ENCODE measurements around the gene ADGRG3.

Gene ADGRG3

DNA sequence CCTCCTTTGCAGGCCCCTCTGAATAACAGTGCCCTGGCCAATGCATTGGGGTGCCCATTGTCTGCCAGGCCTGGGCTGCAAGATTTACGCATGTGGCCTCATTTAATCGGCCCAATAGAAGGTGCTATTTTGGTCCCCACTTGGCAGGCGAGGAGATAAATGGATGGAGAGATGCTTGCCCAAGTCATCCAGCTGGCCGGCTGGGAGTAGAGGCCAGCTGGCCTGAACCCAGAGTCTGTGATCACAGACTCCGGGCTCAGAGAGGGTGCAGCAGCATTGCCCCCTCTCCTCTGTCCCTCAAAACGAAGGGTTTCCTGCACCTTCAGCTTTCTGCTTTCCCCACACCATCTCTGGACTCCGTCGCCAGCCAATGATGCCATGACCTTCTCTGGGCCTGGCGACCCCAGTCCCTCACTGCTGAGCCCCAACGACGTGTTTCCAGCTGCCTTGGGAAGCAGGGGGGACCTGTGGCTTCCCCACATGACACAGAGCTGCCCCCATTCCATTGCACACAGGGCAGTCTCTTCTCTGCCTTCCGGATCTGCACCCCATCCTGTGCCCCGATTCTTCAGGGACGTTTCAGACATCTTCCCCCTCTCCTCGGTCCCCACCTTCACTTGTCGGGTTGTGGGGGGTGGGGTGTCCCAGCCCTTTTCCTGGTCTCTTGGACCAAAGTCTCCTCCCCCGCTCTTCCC, 43.2 kb upstream of the ADGRG3 start:
- Histone ChIP-seq H3K36me3 (ENCODE audit: low read depth) (peaks cover 29% of the 10 kb centered on the region), H3K27me3 (ENCODE audit: insufficient read depth, poor library complexity, severe bottlenecking) (no peaks in the 10 kb centered on the region), H3K4me3 (ENCODE audit: severe bottlenecking) (no peak overlapping the region), H3K9me3 (ENCODE audit: severe bottlenecking) (no peaks in the 10 kb centered on the region), H3K4me1 (ENCODE audit: insufficient read depth, poor library complexity, severe bottlenecking) (peaks cover 55% of the 10 kb centered on the region), H3K27ac (ENCODE audit: poor library complexity, severe bottlenecking) (peak overlapping the region; percentile 89)
- DNase-seq (ENCODE audit: low spot score) (no peak), ATAC-seq (ENCODE audit: low read depth) (no peak)
- TF ChIP-seq, protein P1, sequence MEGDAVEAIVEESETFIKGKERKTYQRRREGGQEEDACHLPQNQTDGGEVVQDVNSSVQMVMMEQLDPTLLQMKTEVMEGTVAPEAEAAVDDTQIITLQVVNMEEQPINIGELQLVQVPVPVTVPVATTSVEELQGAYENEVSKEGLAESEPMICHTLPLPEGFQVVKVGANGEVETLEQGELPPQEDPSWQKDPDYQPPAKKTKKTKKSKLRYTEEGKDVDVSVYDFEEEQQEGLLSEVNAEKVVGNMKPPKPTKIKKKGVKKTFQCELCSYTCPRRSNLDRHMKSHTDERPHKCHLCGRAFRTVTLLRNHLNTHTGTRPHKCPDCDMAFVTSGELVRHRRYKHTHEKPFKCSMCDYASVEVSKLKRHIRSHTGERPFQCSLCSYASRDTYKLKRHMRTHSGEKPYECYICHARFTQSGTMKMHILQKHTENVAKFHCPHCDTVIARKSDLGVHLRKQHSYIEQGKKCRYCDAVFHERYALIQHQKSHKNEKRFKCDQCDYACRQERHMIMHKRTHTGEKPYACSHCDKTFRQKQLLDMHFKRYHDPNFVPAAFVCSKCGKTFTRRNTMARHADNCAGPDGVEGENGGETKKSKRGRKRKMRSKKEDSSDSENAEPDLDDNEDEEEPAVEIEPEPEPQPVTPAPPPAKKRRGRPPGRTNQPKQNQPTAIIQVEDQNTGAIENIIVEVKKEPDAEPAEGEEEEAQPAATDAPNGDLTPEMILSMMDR (IDR thresholded peaks at IDR 0.05; ENCODE audit: poor library complexity, severe bottlenecking) = no peak

DNA sequence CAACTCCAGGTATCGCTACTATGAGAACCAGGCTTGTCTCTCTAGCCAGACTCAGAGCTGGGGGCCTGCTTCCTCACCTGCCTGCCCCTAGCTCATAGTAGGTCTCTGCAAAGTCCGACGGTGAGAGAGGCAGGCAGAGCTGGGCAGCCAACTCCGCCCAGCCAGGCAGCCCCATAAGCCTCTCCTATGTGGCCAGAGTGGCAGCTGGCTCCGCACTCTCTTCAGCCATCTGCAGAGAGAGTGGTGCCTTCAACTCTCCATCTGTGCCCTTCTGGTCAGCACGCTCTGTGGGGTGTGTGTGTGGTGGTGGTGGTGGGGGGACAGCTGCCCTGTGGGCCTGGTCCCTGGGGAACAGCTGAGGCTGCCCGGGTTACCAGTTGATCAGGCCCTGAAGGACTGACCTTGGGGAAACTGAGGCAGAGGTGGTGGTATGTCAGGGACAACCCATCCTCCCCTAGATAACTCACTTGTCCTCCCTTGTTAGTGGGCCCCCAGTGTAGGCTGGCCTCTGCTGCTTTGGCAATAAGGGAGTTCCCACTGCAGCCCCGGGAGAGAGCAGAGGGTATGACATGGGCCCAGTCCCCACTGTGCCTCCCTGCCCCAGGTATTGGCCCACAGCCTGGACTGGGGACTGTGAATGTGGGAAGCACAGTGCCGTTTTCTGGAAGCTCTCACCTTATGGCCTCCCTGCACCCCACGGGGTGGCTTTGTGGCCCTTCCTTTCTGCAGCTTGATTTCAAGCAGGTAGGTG, 41.5 kb upstream of the ADGRG3 start:
- TF ChIP-seq, protein P1 (IDR thresholded peaks at IDR 0.05; ENCODE audit: poor library complexity, severe bottlenecking) = no peak
- DNase-seq (ENCODE audit: low spot score) = no peak
- Histone ChIP-seq H3K36me3 (ENCODE audit: low read depth) (peaks cover 30% of the 10 kb centered on the region), H3K4me3 (ENCODE audit: severe bottlenecking) (no peak overlapping the region), H3K27ac (ENCODE audit: poor library complexity, severe bottlenecking) (peak overlapping the region; percentile 89), H3K9me3 (ENCODE audit: severe bottlenecking) (no peaks in the 10 kb centered on the region), H3K4me1 (ENCODE audit: insufficient read depth, poor library complexity, severe bottlenecking) (peaks cover 50% of the 10 kb centered on the region), H3K27me3 (ENCODE audit: insufficient read depth, poor library complexity, severe bottlenecking) (no peaks in the 10 kb centered on the region)
- ATAC-seq (ENCODE audit: low read depth) = no peak

DNA sequence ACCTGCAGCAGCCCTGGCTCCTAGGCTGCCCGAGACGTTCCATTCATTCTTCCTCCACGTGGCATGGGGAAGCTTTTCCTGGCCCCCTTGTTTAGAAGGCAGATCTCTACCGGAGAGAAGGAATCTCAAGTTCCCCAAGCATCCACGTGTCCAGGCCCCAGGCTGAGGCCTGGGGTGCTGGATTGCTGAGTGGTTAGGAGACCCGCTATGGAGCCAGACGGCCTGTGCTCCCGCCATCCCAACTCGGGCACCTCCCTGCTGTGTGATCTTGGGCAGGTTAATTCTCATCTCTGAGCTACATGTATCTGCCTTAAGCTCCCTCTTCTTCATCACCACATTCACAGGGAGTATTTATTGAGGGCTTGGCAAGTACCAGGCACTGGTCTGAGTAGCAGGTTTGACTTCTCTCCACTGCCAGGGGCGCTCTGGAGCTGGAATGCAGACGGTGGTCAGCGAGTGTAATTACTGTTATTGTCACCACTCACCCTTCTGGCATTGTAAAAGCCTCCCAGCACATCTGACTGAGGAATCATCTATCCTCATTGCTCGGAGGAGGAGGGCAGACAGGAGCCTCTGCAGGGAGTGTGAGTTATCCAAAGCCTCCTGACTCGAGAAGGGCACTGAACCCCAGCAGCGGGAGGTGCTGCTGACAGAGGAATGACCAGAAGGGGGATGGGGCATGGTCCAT, 40.8 kb upstream of the ADGRG3 start:
- TF ChIP-seq, protein P1 (IDR thresholded peaks at IDR 0.05; ENCODE audit: poor library complexity, severe bottlenecking) = peak; percentile 42
- DNase-seq (ENCODE audit: low spot score) (peak; percentile 62), ATAC-seq (ENCODE audit: low read depth) (peak; percentile 26)
- peaks cover 42% of the 10 kb centered on the region for H3K4me1 ChIP-seq (ENCODE audit: insufficient read depth, poor library complexity, severe bottlenecking)
- H3K9me3 ChIP-seq (ENCODE audit: severe bottlenecking) = no peaks in the 10 kb centered on the region
- H3K27me3 ChIP-seq (ENCODE audit: insufficient read depth, poor library complexity, severe bottlenecking) = no peaks in the 10 kb centered on the region
- peaks cover 30% of the 10 kb centered on the region for H3K36me3 ChIP-seq (ENCODE audit: low read depth)
- H3K27ac ChIP-seq (ENCODE audit: poor library complexity, severe bottlenecking) = peak overlapping the region; percentile 89
- no peak overlapping the region for H3K4me3 ChIP-seq (ENCODE audit: severe bottlenecking)

DNA sequence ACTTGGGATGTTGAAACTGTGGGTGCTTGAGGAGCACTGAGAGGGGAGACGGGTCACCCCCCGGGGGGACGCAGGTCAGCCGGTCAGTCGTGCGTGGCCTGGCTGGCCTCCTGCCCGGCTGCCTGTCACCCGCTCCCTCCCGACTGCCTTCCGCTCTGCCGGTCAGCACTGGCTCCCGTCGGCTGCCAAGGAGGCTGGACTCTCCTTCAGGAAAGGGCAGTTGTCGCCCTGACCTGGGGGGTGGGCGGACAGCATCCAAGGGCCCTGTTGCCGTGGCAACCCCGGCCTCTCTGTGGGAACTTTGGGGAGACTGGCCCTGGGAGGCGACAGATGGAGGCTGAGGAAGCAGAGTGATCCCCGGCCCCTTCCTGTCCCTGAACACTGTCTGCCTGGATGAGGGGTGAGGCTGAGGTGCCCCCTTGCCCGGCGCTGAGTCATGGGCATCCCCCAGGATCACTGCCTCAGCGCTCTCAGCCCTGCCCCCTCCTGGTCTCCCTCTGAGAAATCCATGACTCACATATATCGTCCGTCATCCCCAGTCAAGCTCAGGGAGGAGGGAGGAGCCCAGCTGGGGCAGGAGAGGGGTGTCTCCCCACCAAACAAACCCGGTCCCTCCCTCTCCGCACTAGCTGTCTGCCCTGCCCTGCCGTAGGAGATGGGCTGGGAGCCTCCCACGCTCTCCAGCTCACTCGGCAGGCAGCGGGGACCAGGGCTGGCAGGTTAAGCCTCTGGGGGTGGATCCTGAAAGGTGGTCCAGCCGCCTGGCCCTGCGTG, 39.9 kb upstream of the ADGRG3 start, which contains the start of gene ADGRG1:
Gene ADGRG1, plus strand, starts transcription at position 623 of the 774 bp plus-strand sequence. CDS start 21,658 bp downstream, outside the sequence.
- DNase-seq (ENCODE audit: low spot score) (peak; percentile 95), ATAC-seq (ENCODE audit: low read depth) (peak; percentile 83)
- no peak within 1 kb of the TSS for H3K4me3 ChIP-seq (ENCODE audit: severe bottlenecking)
- H3K27me3 ChIP-seq (ENCODE audit: insufficient read depth, poor library complexity, severe bottlenecking) = no peaks in the 10 kb centered on the region
- no peaks in the 10 kb centered on the region for H3K9me3 ChIP-seq (ENCODE audit: severe bottlenecking)
- peaks cover 35% of the 10 kb centered on the region for H3K36me3 ChIP-seq (ENCODE audit: low read depth)
- peak within 1 kb of the TSS; percentile 89 for H3K27ac ChIP-seq (ENCODE audit: poor library complexity, severe bottlenecking)
- H3K4me1 ChIP-seq (ENCODE audit: insufficient read depth, poor library complexity, severe bottlenecking) = peaks cover 36% of the 10 kb centered on the region
- TF ChIP-seq, protein P1 (IDR thresholded peaks at IDR 0.05; ENCODE audit: poor library complexity, severe bottlenecking) = no peak
